Measurements from ENCODE around the gene AMN1.
A peak's percentile ranks its signal among the peaks of the same experiment; 100 is the strongest.
"Not testable (repeated sequence)": the region's sequence is repeated elsewhere in the genome, so short reads cannot be mapped to it uniquely, and the experiment has no call there.

The AMN1 gene

DNA sequence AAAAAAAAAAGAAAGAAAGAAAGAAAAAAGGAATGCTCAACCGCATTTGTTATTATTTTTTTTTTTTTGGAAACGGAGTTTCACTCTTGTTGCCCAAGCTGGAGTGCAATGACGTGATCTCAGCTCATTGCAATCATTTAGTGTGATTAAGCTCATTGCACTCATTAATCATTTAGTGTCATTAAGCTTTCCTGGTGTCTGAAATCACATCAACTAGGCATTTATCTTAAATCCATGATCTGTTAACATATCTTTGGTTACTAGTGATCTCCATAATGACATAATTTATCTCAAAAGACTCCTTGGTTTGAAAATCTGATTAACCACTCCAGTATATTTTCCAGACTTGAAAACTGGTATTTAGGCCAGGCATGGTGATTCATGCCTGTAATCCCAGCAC, 43.0 kb downstream of the AMN1 start:
- DNase-seq (ENCODE audit: low read depth in 3 of 3): no peak

DNA sequence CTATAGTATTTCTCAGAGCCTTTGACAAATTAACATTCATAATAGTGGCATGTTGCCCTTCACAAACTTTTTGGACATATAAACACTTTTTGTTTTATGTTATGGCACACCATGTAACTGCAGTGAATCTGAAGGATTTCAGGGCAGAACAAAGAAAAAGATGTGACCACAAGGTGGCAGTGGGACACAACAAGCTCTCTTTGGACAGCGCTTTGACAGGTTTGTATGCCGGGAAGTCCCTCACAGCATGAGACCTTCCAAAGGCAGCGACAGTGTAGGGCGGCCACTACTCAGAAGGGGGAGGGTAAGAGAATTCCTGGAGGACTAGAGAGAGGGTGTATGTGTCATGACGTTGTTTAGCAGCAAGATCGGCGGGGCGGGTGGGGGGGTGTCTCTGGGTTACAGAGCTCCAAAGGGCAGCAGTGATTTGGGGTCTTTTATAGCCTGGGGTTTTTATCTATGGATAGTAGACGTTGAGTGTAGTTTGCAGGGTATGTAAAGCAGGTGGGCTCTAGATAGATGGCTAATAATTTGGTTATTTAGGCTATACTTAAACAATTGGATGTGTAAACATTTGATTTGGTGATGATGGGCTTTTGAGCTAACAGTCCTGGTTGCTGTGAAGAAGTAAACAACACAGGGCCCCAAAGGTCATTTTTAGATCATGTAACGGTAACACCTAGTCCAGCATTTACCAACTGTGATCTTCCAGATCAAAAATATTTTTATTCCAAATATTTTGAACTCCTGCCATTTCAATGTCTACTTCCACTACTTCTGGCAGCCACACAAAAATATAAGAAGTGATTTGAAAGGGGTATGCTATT, 46.5 kb downstream of the AMN1 start:
- DNase-seq (ENCODE audit: low read depth in 3 of 3): peak; percentile 36 to 48 (median 41)

DNA sequence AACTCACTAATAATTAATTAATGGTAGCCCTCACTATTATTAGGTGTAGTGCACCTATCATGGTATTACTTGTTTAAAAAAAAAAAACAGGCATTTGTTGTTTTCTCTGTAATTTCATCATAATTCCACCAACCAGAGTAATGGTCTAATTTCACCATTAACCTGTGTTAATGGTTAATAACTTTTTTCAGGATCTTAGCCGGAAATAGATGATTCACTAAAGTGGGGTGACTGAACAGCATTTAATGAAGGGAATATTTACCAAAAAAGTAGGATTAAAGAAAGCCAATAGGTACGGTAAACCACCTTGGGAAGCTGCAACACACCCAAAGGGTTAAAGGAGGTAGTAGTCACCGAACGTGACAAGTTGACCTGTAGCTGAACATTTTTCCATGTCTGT, 56.3 kb downstream of the AMN1 start:
- no peak for DNase-seq (ENCODE audit: low read depth in 3 of 3)

DNA sequence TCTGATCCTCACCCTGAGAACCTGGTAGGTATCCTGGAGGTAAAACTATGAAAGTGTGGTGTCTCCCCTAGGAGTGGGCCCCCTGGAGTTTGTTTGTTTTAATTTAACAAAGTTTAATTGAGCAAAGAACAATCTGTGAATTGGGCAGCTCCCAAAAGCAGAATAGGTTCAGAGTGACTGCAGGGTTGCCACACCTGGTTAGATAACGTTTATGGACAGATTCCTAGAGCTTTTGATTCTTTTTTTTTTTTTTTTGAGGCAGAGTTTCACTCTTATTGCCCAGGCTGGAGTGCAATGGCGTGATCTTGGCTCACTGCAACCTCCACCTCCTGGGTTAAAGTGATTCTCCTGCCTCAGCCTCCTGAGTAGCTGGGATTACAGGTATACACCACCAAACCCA, 59.2 kb downstream of the AMN1 start:
- not testable (repeated sequence) for DNase-seq (ENCODE audit: low read depth in 3 of 3)

DNA sequence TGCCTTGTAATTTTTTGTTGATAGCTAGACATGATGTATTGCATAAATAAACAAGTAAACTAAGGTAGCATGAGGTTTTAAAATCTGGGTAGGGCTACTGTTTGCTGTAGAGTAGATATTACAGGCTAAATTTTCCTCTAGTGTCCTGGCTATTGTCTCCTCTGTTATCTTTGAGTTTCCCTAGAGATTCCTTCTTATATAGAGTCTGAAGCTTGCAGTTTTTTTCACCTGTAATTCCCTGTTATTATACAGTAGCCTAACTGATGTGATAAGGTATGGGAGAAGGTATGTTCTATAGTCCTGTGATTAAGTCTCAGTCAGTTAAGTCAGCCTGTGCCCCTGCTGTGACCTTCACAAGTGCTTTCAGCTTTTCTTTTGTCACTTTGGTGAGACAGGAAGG, 59.8 kb downstream of the AMN1 start:
- DNase-seq (ENCODE audit: low read depth in 3 of 3): no peak

DNA sequence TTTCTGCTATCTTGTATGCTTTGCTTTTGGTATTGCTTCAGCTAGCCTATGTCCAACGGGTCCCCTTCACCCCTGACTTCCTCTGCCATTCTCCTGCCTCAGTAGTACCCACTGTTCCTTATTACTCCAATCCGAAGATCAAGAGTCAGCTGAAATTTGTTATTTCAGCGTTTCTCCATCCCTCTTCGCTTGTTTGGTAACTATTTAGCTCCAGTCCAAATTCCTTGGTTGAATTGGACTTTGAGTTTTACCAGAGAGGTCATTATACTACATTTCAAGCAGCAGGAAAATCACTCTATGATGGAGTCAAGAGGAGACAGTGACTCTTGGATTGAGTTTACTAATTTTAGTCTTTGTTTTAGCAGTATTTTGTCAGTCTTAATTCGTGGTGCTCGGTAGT, 64.8 kb downstream of the AMN1 start:
- no peak for DNase-seq (ENCODE audit: low read depth in 3 of 3)

DNA sequence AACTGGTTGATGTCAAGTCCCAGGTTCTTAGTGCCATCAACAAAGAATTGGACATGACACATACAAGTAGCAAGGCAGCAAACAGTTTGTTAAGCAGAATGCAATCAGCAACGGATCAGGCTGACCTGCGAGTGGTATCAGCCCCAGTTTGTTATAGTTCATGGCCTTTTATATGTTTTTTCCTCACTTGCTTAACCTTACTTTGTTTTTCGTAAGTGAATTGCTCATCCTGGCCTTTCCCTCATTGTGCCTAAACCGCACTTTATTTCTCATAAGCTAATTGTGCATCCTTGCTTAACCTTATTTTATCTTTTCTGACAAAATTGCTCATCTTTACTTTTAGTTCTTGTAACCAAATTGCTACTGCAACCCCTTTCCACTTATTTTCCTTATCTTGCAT, 65.2 kb downstream of the AMN1 start:
- DNase-seq (ENCODE audit: low read depth in 3 of 3): no peak

DNA sequence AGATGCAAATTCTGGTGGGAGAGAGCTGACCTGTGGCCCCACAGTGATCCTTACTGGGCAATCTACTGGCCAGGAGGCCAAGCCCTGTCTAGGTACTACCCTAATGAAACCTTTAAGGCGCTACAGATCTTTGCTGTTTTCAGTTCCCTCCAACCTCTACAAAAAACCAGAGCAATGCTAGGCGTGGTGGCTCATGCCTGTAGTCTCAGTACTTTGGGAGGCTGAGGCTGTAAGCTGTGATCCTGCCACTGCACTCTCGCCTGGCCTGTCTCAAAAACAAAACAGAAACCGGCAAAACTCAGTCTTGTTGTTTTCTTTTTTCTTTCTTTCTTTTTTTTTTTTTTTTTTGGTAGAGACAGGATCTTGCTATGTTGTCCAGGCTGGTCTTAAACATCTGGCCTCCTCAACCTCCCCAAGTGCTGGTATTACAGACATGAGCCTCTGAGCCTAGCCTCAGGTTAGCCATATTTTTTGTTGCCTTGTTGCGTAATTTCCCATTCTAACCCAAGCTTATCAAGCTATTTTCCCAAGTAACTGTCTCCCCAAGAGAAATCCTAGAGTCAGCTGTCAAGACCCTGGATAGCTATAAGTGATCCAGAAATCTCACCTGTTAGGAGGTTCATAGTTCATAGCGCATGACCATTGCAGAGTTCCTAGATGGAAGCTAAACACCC, 66.5 kb downstream of the AMN1 start:
- no peak for DNase-seq (ENCODE audit: low read depth in 3 of 3)

DNA sequence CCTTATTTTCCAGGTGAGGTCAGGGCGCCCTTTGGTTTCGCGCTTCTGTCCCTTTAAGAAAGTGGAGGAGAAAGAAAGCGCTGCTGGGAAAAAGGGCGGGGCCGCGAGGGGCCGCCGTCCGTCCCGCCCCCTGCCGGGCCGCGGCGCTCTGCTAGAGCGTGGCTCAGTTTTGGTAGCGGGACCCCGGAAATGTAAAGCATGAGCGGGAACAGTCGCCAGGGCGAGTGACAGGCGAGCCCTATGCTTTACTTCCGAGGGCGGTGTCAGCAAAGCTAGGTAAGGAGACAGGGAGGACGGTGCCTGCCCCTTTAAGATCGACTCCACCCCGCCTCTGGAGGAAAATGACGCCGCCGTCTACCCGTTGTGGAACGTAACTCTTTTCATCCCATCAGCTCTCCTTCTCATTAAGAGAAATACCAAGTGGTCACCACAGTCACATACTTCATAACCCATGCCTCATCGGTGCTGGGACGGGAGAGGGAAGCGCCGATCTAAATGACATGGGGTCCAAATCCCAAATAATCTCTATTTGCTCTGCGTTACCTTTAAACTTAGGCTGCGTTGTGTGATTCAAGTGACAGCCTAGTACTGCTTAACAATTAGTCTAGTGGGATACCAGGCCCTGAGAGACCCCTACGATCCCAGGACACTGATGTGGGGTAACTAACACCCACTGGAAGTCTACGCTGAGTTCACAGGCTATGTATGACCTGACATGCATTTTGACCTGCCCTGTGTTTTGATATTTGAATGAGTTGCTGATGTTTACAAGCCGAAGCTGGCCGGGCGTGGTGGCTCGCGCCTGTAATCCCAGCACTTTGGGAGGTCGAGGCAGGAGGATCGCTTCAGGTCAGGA, 69.5 kb downstream of the AMN1 start, which contains the start of gene ETFBKMT:
Gene ETFBKMT, plus strand, starts transcription at position 602 of the 856 bp plus-strand sequence. CDS start 2,266 bp downstream, outside the sequence.
- peak; percentile 80 to 91 (median 84) for DNase-seq (ENCODE audit: low read depth in 3 of 3)

DNA sequence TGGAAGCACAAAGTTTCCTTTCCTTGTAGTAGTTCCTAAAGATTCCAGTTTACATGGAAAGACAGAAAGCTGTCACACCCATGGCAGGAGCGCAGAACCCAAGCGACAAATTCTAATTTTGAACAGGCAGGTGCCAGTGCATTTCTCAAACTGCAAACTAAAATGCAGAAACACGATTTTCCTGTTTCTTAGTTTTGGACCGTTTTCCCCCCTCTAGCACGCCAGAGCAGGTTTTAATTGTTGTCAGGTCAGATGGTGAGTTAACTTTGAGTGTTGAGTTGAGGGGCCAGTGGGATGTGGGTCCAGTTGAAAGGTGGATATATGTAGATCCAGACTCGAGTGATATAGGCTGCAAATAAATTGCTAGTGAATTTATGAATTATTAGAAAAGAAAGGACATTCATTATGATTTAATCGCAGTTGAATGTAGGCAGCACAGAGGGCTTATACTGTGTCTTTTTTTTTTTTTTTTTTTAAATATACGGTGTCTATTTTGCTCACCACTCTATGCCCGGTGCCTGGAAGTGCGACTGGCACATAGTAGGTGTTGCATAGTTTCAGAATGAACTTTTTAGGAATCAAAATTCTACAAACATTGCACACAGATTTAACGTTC, 70.2 kb downstream of the AMN1 start:
- DNase-seq (ENCODE audit: low read depth in 3 of 3): no peak

DNA sequence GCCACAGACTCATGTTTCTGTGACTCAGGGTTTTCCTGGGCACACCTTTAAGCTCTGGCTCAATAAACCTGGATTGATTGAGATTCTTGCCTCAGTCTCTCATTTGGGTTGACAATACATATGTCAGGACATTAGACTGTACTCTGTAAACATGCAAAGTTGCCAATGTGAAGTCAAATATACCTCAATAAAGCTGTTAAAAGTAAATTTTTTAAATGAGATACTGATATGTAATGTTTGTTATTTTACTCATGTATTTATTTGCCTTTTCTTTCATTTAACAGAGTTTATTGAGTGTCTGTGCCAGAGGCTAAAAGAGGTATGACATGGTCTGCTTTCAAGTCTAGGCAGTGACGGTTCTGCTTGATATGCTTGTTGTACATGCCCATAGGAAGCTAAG, 73.0 kb downstream of the AMN1 start:
- no peak for DNase-seq (ENCODE audit: low read depth in 3 of 3)

DNA sequence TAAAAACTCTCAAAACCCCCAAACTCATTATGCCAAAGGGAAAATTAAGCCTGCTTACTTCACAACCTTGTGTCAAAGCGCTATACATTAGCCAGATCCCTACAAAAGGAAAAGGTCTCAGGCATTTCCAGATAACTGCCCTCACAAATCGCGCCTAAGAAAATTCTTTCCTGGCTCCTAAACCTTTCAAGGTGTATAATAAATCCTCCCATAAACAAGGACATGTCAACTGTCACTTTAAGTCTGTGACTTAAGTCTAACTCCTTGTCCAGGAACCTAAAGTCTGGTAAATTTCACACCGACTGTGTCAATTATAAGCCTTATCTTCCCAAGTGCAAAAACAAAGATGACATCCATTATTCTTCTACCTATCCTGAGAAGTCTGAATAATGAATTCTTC, 73.6 kb downstream of the AMN1 start:
- DNase-seq (ENCODE audit: low read depth in 3 of 3): no peak

DNA sequence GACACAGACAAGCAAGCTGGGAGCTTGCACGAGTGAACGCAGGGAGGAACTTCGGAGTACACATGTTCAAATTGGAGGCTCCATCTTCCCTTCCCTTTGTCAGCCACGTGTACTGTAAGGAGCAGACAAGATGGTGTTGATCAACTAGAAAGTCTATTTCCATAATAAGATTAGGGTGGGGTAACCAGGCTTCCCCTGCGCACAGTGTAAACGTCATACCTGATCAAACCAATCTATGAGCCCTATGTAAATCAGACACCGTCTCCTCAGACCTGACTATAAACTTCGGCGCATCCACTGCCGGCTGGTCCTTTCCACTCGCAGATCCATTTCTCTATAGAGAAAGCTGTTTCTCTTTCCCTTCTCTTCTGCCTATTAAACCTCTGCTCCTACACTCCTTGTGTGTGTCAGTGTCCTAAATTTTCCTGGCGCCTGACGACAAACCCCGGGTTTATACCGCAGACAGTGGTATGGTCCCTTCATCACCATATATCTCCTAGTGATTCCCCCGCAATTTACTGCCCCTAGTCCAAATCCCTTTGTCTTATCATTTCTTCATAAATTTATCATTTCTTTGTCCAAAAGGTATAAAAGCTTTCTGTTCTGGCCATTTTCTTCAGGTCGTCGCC, 76.8 kb downstream of the AMN1 start:
- DNase-seq (ENCODE audit: low read depth in 3 of 3): no peak

DNA sequence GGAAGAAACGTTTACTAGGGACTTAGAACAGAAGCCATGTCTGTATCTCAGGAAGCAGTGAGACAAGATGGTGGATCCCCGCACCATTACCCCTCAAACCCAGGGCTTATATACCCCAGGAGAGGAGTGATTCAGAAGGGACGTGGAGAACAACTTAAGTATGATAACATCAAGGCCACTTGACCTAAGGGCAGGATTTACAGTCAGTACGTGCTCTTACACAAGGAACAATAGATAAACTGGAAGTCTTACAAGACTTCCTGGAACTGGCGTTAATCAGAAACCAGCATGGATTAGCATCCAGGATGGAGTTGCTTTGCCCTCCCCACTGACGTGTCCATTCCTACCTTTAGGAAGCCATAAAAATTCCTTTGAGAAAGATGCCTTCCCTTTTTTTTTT, 77.9 kb downstream of the AMN1 start:
- no peak for DNase-seq (ENCODE audit: low read depth in 3 of 3)

DNA sequence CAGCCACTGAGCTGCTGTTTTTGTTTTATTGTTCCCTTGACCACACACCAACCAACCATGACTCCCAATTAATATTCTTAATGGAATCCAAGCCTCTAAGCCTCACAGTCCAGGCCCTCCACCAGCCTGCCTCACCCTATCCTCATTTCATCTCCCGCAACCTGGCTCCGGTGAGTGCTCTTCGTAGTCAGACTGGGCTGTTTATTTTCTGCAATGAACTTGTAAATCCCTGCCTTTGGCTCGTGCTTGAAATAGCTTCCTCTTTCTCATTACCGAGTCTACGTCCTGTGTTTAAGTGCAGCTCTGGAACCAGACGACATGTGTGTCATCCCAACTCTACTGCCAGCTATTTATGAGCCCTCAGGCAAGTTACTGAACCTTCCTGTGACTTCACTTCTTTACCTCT, 81.7 kb downstream of the AMN1 start:
- DNase-seq (ENCODE audit: low read depth in 3 of 3): no peak

DNA sequence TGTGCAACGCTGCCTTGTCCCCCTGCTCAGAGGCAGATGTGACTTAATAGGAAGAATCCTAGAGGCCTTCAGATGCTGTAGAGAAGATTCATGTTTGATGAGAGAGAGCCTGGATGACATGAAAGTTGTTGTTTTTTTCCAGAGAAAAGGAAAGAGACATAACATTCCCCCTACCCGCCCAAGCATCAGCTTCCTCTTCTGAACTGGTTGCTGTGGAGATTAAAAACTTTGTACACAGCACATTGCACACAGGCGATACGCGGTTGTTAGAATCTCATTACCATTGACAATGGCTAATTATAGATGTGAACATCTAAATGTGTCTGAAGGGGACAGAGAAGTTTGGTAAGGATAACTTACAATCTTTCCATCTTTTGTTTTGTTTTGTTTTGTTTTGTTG, 82.9 kb downstream of the AMN1 start:
- no peak for DNase-seq (ENCODE audit: low read depth in 3 of 3)

DNA sequence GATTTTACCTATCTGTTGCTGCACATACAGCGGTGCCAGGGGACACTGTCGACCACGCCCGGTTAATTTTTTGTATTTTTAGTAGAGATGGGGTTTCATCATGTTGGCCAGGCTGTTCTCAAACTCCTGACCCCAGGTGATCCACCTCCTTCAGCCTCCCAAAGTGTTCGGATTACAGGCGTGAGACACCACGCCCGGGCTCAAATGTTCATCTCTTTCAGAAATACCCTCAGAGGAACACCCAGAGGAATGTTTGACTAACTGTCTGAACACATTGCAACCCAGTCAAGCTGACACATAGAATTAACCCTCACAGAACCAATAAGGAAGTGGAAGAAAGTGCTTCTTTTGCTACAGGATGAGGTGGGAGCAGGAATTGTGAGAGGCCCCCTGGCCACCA, 84.3 kb downstream of the AMN1 start:
- no peak for DNase-seq (ENCODE audit: low read depth in 3 of 3)

DNA sequence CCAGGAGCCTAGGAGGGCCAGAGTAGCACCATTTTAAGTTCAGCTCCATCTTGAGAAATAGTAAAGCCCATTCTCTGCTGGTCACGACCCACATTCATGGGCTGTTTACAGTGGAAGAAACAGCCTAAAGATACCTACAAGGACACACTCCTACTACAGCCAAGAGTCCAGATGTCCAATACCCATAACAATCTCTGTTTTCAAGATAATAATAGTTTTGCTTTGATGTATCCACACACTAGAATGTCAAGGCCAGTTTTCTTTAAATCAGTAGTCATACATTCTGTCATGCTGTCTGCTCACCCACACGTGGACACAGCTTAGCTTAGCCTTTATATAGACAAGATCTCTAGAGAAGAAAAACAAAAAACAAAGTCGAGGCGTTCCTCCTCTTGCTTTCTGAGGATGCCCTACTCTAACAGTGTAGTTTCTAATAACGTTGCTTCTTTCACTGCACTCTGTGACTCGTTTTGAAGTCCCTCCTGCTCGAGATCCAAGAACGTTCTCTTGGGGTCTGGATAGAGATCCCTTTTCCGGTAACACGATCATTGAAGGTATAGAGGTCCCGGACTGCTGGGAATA, 87.2 kb downstream of the AMN1 start:
- DNase-seq (ENCODE audit: low read depth in 3 of 3): no peak

DNA sequence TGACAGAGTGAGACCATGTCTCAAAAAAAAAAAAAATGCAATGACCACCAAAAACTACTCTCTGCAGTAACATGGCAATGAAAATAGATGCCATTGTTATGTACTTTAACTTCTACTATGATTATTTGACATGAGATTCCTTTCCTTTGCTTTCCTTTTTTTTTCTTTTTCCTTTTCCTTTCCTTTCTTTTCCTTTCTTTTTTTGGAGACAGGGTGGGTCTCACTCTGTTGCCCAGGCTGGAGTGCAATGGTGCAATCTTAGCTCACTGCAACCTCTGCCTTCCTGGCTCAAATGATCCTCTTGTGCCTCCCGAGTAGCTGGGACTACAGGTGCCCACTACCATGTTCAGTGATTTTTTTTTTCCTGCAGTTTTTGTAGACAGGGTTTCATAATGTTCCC, 94.2 kb downstream of the AMN1 start:
- DNase-seq (ENCODE audit: low read depth in 3 of 3): no peak

DNA sequence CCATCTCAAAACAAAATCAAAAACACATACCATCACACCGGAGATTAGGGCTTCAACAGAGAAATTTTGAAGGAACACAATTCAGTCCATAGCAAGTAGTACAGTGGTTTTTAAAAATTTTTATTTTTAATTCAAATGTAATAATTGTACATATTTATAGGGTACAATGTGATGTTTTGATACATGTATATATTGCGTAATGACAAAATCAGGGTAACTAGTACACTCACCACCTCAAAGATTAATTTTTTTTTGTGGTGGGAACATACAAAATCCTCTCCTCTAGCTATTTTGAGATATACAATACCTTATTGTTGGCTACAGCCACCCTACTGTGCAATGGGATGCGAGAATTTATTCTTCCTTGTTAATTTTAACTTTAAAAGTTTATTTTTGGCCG, 95.4 kb downstream of the AMN1 start:
- DNase-seq (ENCODE audit: low read depth in 3 of 3): no peak

DNA sequence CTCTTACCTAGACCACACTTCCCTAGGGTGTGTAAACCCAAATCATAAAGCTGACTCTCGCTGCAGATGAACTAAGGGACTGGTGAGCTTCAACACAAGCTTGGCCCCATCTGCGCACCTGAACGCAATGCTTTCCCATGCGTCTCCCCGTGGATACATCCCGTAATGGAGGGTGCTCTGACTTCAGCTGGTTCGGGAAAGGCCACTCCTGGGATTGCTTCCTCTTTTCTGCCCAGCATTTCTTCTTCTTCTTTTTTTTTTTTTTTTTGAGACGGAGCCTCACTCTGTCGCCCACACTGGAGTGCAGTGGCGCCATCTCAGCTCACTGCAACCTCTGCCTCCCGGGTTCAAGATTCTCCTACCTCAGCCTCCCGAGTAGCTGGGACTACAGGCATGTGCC, 97.0 kb downstream of the AMN1 start:
- no peak for DNase-seq (ENCODE audit: low read depth in 3 of 3)

Measured in stimulated activated CD4-positive, alpha-beta T cell treated with anti-CD3 and anti-CD28 coated beads, TNF-alpha, amount 100 ng/mL, for 48 hours (primary cell).